G401.6 (cell line): Measurements from ENCODE around the gene MYO16.

Experiments used
- FAIRE-seq: peaks from 2 replicates; lab custom pipeline; 2012; peaks lifted over from hg19 to GRCh38; lab: Jason Lieb, UNC

MYO16 gene

DNA sequence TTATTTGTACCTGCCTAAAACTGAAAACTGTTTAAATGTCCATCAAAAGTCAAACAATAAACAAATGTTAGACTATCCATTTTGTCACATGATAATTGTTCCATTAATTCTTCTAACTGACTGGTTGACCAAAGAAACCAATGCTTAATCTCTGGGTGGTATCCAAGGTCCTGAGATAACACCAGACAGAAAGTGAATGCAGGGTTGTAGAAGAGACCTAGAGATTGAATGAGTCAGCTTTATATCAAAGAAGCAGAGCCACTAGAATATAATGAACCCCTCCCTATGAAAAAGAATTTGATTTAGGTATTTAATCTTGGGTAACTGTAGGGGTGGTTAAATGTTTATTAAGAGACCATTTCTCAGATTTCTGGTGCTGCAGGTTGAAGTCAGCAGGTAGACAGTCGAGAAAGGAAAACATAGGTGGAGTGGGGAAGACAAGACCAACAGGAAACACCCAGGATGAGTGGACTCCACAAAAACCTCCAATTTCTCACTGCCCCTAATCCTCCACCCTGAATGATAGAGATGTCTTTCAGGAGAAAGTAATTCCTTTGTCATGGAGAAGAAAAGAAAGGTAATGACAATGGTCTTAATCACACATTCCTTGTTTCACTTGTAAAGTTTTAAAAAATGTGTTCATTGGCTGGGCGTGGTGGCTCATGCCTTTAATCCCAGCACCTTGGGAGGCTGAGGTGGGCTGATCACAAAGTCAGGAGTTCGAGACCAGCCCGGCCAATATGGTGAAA, 620.5 kb downstream of the MYO16 start:
- FAIRE-seq, result no peak

DNA sequence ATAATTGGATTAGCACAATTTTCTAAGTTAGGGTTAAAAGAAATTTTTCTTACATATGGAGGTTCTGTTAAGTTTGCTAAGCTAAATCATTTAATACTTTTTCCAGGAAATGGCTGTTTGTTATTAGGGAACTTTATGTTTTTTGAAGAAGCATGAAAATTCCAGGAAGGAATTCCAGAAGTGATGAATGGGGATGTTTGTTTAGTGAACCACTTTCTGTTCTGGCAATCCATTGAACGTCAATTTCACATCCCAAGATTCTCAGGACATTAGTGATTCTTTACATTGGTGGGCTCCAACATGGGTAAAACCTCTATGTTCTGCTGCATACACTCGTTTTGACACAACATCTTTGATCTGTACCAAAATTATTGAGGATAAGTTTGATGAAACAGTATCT, 622.5 kb downstream of the MYO16 start:
- FAIRE-seq, result no peak

DNA sequence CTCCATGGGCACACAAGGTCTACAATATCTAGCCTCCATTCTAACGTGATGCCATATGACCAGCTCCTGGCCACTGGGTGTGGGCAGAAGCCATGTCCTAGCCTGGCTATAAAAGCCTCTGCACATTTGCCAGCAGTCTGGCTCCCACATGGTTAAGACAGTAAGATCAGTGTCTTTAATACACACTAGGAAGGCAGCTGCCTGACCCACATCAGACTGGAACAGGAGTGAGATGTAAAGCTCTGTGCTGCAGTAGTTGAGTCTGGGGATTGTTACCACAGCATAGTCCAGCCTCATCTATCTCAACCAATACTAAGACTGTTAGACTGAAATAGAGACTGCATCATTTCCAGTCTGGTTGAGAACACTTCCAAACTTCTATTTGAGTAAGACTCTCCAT, 623.9 kb downstream of the MYO16 start:
- FAIRE-seq, result no peak

DNA sequence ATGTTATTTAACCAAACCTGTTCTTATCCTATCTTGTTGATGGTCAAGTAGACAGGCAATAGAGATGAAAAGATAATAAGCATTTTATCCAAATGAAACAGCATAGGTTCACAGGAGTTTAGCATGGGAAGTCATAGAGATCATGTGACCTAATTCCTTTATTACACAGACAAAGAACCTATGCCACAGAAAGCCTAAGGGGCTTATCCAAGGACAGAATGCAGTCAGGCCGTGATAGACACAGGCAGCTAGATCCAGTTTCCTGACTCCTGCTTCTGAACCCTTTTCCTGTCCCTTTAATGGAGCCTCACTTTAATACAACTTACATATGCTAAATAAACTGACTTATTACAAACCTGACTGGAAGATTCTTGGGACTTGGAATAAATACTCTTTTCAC, 624.9 kb downstream of the MYO16 start:
- FAIRE-seq, result no peak

DNA sequence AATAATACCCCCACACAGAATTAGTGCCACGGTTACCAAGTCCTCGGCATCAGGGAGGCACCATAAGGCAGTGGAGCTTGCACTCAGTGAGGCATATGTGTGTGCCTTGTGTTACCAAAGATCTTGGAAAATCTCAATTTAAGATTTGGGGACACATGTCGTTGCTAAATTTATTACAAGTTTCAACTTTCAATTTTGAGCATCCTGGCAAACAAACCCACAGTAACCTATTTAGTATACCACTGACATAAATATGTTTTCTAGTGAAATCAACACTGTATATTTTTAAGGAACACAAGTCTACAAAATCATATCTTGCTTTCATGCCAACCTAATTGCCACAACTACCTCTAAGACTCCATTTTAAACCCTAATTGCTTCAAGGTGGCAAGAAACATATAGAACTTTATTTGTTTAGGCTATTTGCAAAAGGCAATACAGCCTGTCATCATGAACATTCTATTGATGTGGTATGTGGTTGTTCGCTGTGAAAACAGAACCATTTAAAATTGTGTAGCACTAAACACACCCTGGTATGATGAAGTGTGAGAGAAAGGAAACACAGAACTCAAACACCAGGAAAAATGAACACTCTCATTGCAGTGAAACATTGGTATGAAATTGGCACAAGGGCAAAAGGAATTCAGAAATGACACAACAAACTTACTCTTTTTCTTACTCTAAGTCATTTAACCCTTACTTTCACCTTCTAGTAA, 625.9 kb downstream of the MYO16 start:
- no peak for FAIRE-seq

DNA sequence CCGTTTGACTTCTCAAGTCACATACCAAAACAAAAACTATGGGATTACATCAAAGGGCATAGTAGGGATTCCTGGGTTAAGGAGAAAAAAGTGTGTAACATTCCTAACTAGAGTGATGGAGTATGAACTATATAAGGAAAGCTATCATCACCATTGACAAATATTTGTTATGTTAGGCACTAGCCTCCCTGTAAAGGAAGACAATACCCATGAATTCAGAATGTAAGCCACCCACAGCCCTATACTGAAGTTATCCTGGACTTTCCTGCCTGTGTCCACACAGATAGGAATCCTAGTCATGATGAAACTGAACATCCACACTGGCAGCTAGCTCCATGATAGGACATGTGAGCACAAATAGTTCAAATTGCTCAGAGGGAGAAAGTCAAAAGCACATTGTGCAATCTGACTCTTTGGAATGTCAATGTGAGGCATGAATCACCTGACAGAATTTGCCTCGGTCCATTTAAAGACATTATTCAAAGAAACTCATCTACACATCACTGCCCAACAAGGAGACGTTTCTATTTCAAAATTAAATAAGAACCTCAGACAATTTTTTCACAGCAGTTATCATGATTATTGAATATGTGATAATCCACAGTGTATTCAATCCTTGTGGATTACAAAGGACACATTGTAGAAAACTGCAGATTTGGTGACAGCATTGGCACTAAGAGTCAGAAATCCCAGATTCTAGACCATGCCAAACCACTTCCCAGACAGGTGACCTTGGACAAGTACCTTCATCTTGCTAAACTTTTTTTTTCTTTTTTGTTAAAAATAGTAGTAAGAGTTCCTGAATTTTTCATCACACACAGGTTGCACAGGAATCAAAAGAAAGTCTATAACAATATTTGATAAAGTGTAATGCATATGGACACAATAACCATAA, 627.7 kb downstream of the MYO16 start:
- FAIRE-seq, result no peak
